IMR-90 (cell line): ENCODE results near the gene ASH1L. TPM values are rescaled to one million over a fixed set of nuclear protein-coding genes. Genes with fewer than 3 reads are reported as not detected.

ENCODE experiments used
- ATAC-seq: fragments of 200-7000 bp; cut with Tn5 transposase; 2 replicates; pipeline ENCODE4 v1.9.1; 2020; ENCODE audit warnings: low read depth, mild to moderate bottlenecking, moderate library complexity
- BruUV-seq: library from RNA; stranded (reverse); fragments of 400-500 nt; replicated peaks from 2 replicates; lab custom pipeline; 2021; lab: Mats Ljungman, UMichigan
- CTCF ChIA-PET: fragments of 300-600 bp; formaldehyde crosslinking; extraction: SDS; loops from one replicate; lab custom pipeline; 2021; ENCODE audit warnings: antibody characterized with exemption; lab: Yijun Ruan, JAX
- POLR2A ChIA-PET: fragments of 300-600 bp; sonication (Branson Sonifier 250); formaldehyde crosslinking; loops from one replicate; lab custom pipeline; 2022; ENCODE audit warnings: antibody characterized with exemption; ENCODE audit not compliant: unreplicated experiment; lab: Charles Lee
- DNase-seq: peaks from one replicate; pipeline ENCODE4 v3.0.0; 2013
- H2AFZ ChIP-seq: replicated peaks from 2 replicates; pipeline ENCODE3; 2013; ENCODE audit warnings: low read length, mild to moderate bottlenecking; ENCODE audit not compliant: poor library complexity
- H2AK5ac ChIP-seq: 2 replicates; pipeline ENCODE4 v1.6.1; 2013; ENCODE audit warnings: low read depth, low read length, inconsistent platforms
- H2AK9ac ChIP-seq: replicated peaks from 2 replicates; pipeline ENCODE3; 2013; ENCODE audit warnings: mild to moderate bottlenecking, low read depth, low read length, moderate library complexity; ENCODE audit not compliant: poor library complexity
- H2BK120ac ChIP-seq: 2 replicates; pipeline ENCODE4 v1.6.1; 2013; ENCODE audit warnings: low read depth, low read length, inconsistent platforms
- H2BK15ac ChIP-seq: 3 replicates; pipeline ENCODE4 v1.6.1; 2013; ENCODE audit warnings: low read depth, low read length, inconsistent platforms
- H2BK20ac ChIP-seq: 2 replicates; pipeline ENCODE4 v1.6.1; 2013; ENCODE audit warnings: low read depth, mild to moderate bottlenecking, inconsistent platforms, low read length, moderate library complexity
- H2BK5ac ChIP-seq: 2 replicates; pipeline ENCODE4 v1.6.1; 2013; ENCODE audit warnings: mild to moderate bottlenecking, low read depth, low read length, inconsistent platforms; ENCODE audit not compliant: poor library complexity, severe bottlenecking
- H3K14ac ChIP-seq: replicated peaks from 2 replicates; pipeline ENCODE4 v1.6.1; 2013; ENCODE audit warnings: low read depth, low read length, inconsistent platforms
- H3K18ac ChIP-seq: 2 replicates; pipeline ENCODE4 v1.6.1; 2013; ENCODE audit warnings: low read depth, low read length, control low read depth
- H3K23ac ChIP-seq: 2 replicates; pipeline ENCODE4 v1.6.1; 2013; ENCODE audit warnings: low read depth, low read length, inconsistent platforms
- H3K27ac ChIP-seq: 2 replicates; pipeline ENCODE4 v1.5.1; 2013; ENCODE audit warnings: mild to moderate bottlenecking, control low read depth, low read length; ENCODE audit not compliant: insufficient read depth
- H3K27me3 ChIP-seq: 2 replicates; pipeline ENCODE4 v1.6.1; 2013; ENCODE audit warnings: low read length; ENCODE audit not compliant: control insufficient read depth, insufficient read depth
- H3K36me3 ChIP-seq: 2 replicates; pipeline ENCODE4 v1.6.1; 2013; ENCODE audit warnings: low read length, mixed read lengths; ENCODE audit not compliant: control insufficient read depth, insufficient read depth
- H3K4ac ChIP-seq: 2 replicates; pipeline ENCODE4 v1.6.1; 2013; ENCODE audit warnings: low read depth, low read length, inconsistent platforms
- H3K4me1 ChIP-seq: 2 replicates; pipeline ENCODE4 v1.6.1; 2013; ENCODE audit warnings: low read length, mixed read lengths; ENCODE audit not compliant: control insufficient read depth, insufficient read depth
- H3K4me2 ChIP-seq: 2 replicates; pipeline ENCODE4 v1.6.1; 2013; ENCODE audit warnings: low read depth, mild to moderate bottlenecking, control low read depth, low read length, moderate library complexity
- H3K4me3 ChIP-seq: 2 replicates; pipeline ENCODE4 v1.5.1; 2013; ENCODE audit warnings: low read depth, mild to moderate bottlenecking, control low read depth, low read length, moderate library complexity; ENCODE audit not compliant: insufficient read depth
- H3K56ac ChIP-seq: 2 replicates; pipeline ENCODE4 v1.6.1; 2013; ENCODE audit warnings: low read length, inconsistent platforms; ENCODE audit not compliant: insufficient read depth; ENCODE audit errors: extremely low read depth
- H3K79me1 ChIP-seq, 2 experiments: 2 replicates each; pipeline ENCODE4 v1.6.1; 2013; ENCODE audit warnings: low read length in 2 of 2, inconsistent platforms in 1 of 2, low read depth in 1 of 2
- H3K9ac ChIP-seq: 2 replicates; pipeline ENCODE4 v1.6.1; 2013; ENCODE audit warnings: low read depth, low read length, control low read depth
- H3K9me1 ChIP-seq: 2 replicates; pipeline ENCODE4 v1.6.1; 2013; ENCODE audit warnings: low read length, inconsistent platforms; ENCODE audit not compliant: insufficient read depth
- H3K9me3 ChIP-seq: 2 replicates; pipeline ENCODE4 v1.6.1; 2013; ENCODE audit warnings: low read length; ENCODE audit not compliant: control insufficient read depth, insufficient read depth
- H4K20me1 ChIP-seq: 2 replicates; pipeline ENCODE4 v1.6.1; 2013; ENCODE audit warnings: low read length, inconsistent platforms; ENCODE audit not compliant: insufficient read depth
- H4K5ac ChIP-seq: 2 replicates; pipeline ENCODE4 v1.6.1; 2013; ENCODE audit warnings: mild to moderate bottlenecking, low read depth, low read length, control low read depth
- H4K8ac ChIP-seq, 2 experiments: 2 replicates each; pipeline ENCODE4 v1.6.1; 2013; ENCODE audit warnings: low read depth in 2 of 2, low read length in 2 of 2, control low read depth in 1 of 2, inconsistent platforms in 1 of 2
- H4K91ac ChIP-seq: 2 replicates; pipeline ENCODE4 v1.6.1; 2013; ENCODE audit warnings: low read depth, low read length, inconsistent platforms; ENCODE audit not compliant: insufficient read depth
- BHLHE40 ChIP-seq: fragments of 150-350 bp; IDR thresholded peaks from 2 replicates; pipeline ENCODE4 v1.6.1; 2016; ENCODE audit warnings: mild to moderate bottlenecking, low read depth, low read length
- CEBPB ChIP-seq: IDR thresholded peaks from 2 replicates; pipeline ENCODE4 v1.6.1; 2012; ENCODE audit warnings: low read depth, low read length, improper control_type of control experiment
- FOS ChIP-seq: fragments of 150-350 bp; IDR thresholded peaks from 2 replicates; pipeline ENCODE4 v1.6.1; 2016; ENCODE audit warnings: low read depth, low read length
- MAFK ChIP-seq: IDR thresholded peaks from 2 replicates; pipeline ENCODE4 v1.6.1; 2012; ENCODE audit warnings: low read depth, low read length, improper control_type of control experiment
- MAZ ChIP-seq: IDR thresholded peaks from 2 replicates; pipeline ENCODE4 v1.6.1; 2012; ENCODE audit warnings: low read depth, mild to moderate bottlenecking, low read length, improper control_type of control experiment, moderate library complexity, borderline replicate concordance
- MXI1 ChIP-seq: IDR thresholded peaks from 2 replicates; pipeline ENCODE4 v1.6.1; 2012; ENCODE audit warnings: low read depth, mild to moderate bottlenecking, low read length, moderate library complexity, borderline replicate concordance
- NFE2L2 ChIP-seq: fragments of 150-350 bp; IDR thresholded peaks from 2 replicates; pipeline ENCODE4 v1.6.1; 2016; ENCODE audit warnings: low read depth, mild to moderate bottlenecking, low read length
- POLR2A ChIP-seq: IDR thresholded peaks from 2 replicates; pipeline ENCODE4 v1.6.1; 2012; ENCODE audit warnings: mild to moderate bottlenecking, low read depth, low read length
- RAD21 ChIP-seq: IDR thresholded peaks from 2 replicates; pipeline ENCODE4 v1.6.1; 2012; ENCODE audit warnings: low read length, improper control_type of control experiment
- RCOR1 ChIP-seq: IDR thresholded peaks from 2 replicates; pipeline ENCODE4 v1.6.1; 2012; ENCODE audit warnings: mild to moderate bottlenecking, low read length, improper control_type of control experiment; ENCODE audit not compliant: insufficient replicate concordance
- SMC3 ChIP-seq: fragments of 150-350 bp; IDR thresholded peaks from 2 replicates; pipeline ENCODE4 v1.6.1; 2016; ENCODE audit warnings: low read depth, mild to moderate bottlenecking, antibody characterized with exemption, low read length, moderate library complexity
- WGBS, 2 experiments: methylation state at CpG; one replicate each; pipeline versions ENCODE4 v1.1.5 to v1.1.7; 2013; ENCODE audit warnings: missing lambda C conversion rate in 2 of 2; ENCODE audit not compliant: insufficient read length in 1 of 2; ENCODE audit errors: extremely low coverage in 2 of 2; 5-methylcytosine and 5-hydroxymethylcytosine counted together
- dilution Hi-C: fragments of 300-500 bp; cut with HindIII; formaldehyde crosslinking; loops from one replicate; pipeline ENCODE4 v1.14.3; 2018; ENCODE audit warnings: low sequenced_read_pairs; ENCODE audit not compliant: unreplicated experiment
- in situ Hi-C: fragments of 300-500 bp; cut with MboI; formaldehyde crosslinking; loops from 3 replicates; pipeline ENCODE4 v1.14.3; 2019; ENCODE audit warnings: low sequenced_read_pairs, inconsistent platforms, mixed read lengths
- intact Hi-C: fragments of 100-400 bp; cut with micrococcal nuclease; formaldehyde crosslinking; loops from 2 replicates; pipeline ENCODE4 v1.10.0; 2022
- polyA plus RNA-seq, 3 experiments: library from polyadenylated mRNA; depleted of rRNA; stranded (reverse); fragments of >200 nt; gene quantifications; 2 replicates each; pipeline ENCODE4 v1.2.3, GENCODE V29; 2012; ENCODE audit warnings: low replicate concordance in 1 of 3
- total RNA-seq: library from RNA; depleted of rRNA; stranded (reverse); fragments of >200 nt; gene quantifications from 2 replicates; pipeline ENCODE4 v1.2.3, GENCODE V29; 2012
- TF ChIP-seq, protein P1 (sequence below): fragments of 150-350 bp; IDR thresholded peaks from 2 replicates; pipeline ENCODE4 v1.6.1; 2017; ENCODE audit warnings: mild to moderate bottlenecking, antibody characterized with exemption, low read length, low read depth
- TF ChIP-seq, protein P2 (sequence below): conservative IDR thresholded peaks from 2 replicates; pipeline ENCODE4 v1.5.1; 2012; ENCODE audit warnings: mild to moderate bottlenecking, low read depth, low read length, improper control_type of control experiment

The ASH1L gene
- total and polyA plus RNA-seq, 2 of the 4 experiments (the other 2 are of a cell fraction), result 13.7 to 18.5 TPM

DNA sequence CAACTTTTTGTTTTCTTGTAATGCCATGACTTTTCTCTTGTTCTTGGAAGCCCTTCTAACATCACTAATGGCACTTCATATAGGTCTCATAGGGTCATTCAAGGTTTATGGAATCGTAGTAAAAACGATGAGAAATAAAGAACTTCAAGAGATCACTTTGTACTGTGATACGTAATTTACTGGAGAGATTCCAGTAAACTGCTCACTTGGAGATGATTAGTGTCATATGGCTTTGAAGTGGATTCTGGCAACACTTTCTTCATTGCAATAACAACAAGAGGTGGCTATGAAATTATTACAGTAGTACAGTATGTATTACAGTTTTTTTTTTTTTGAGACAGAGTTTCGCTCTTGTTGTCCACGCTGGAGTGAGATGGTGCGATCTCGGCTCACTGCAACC, 138.5 kb downstream of the ASH1L start:
- Histone ChIP-seq H3K18ac (no peak overlapping the region), H3K9me3 (peaks cover 3% of the 10 kb centered on the region; the same call in 1 of the 2 replicates), H3K4me1 (peaks cover 2% of the 10 kb centered on the region; the same call in 1 of the 2 replicates), H4K5ac (no peak overlapping the region), H3K23ac (no peak overlapping the region), H2AK9ac (no peak overlapping the region), H4K20me1 (no peaks in the 10 kb centered on the region), H2BK15ac (no peak overlapping the region), H3K79me1 (peaks cover 8 to 28% of the 10 kb centered on the region in 2 experiments), H2BK20ac (no peak overlapping the region), H2BK5ac (no peak overlapping the region), H3K27me3 (no peaks in the 10 kb centered on the region), H3K4me3 (no peak overlapping the region), H3K36me3 (peaks cover 7% of the 10 kb centered on the region; the same call in 1 of the 2 replicates), H2BK120ac (no peak overlapping the region), H3K4ac (no peak overlapping the region), H2AK5ac (no peak overlapping the region), H3K14ac (no peak overlapping the region), H3K9me1 (0 out of 2 replicates have a peak, but pooled peaks cover 3% of the 10 kb centered on the region), H2AFZ (no peak overlapping the region), H3K9ac (no peak overlapping the region), H3K56ac (no peak overlapping the region), H4K91ac (no peak overlapping the region), H3K27ac (no peak overlapping the region), H3K4me2 (no peak overlapping the region), H4K8ac (no peak overlapping the region)
- CTCF ChIA-PET, result no interaction called here
- POLR2A ChIA-PET, result no interaction called here
- no TSS peak for BruUV-seq
- WGBS, 2 experiments, result no CpG with 5 or more reads among the region's 7 CpGs
- dilution Hi-C loops, result no loop called here
- no peak for DNase-seq
- intact Hi-C loops, result no loop called here
- ATAC-seq, result no peak
- in situ Hi-C loops, result no loop called here
- no peak for TF ChIP-seq FOS
- no peak for TF ChIP-seq NFE2L2
- TF ChIP-seq MAFK, result no peak
- no peak for TF ChIP-seq RAD21
- TF ChIP-seq, protein P1, sequence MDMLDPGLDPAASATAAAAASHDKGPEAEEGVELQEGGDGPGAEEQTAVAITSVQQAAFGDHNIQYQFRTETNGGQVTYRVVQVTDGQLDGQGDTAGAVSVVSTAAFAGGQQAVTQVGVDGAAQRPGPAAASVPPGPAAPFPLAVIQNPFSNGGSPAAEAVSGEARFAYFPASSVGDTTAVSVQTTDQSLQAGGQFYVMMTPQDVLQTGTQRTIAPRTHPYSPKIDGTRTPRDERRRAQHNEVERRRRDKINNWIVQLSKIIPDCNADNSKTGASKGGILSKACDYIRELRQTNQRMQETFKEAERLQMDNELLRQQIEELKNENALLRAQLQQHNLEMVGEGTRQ, result no peak
- no peak for TF ChIP-seq BHLHE40
- TF ChIP-seq CEBPB, result no peak
- TF ChIP-seq MXI1, result no peak
- TF ChIP-seq POLR2A, result no peak
- no peak for TF ChIP-seq MAZ
- TF ChIP-seq, protein P2, sequence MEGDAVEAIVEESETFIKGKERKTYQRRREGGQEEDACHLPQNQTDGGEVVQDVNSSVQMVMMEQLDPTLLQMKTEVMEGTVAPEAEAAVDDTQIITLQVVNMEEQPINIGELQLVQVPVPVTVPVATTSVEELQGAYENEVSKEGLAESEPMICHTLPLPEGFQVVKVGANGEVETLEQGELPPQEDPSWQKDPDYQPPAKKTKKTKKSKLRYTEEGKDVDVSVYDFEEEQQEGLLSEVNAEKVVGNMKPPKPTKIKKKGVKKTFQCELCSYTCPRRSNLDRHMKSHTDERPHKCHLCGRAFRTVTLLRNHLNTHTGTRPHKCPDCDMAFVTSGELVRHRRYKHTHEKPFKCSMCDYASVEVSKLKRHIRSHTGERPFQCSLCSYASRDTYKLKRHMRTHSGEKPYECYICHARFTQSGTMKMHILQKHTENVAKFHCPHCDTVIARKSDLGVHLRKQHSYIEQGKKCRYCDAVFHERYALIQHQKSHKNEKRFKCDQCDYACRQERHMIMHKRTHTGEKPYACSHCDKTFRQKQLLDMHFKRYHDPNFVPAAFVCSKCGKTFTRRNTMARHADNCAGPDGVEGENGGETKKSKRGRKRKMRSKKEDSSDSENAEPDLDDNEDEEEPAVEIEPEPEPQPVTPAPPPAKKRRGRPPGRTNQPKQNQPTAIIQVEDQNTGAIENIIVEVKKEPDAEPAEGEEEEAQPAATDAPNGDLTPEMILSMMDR, result no peak
- TF ChIP-seq RCOR1, result no peak
- TF ChIP-seq SMC3, result no peak
